ENCODE measurements around the gene FBXL16.

FBXL16 gene

DNA sequence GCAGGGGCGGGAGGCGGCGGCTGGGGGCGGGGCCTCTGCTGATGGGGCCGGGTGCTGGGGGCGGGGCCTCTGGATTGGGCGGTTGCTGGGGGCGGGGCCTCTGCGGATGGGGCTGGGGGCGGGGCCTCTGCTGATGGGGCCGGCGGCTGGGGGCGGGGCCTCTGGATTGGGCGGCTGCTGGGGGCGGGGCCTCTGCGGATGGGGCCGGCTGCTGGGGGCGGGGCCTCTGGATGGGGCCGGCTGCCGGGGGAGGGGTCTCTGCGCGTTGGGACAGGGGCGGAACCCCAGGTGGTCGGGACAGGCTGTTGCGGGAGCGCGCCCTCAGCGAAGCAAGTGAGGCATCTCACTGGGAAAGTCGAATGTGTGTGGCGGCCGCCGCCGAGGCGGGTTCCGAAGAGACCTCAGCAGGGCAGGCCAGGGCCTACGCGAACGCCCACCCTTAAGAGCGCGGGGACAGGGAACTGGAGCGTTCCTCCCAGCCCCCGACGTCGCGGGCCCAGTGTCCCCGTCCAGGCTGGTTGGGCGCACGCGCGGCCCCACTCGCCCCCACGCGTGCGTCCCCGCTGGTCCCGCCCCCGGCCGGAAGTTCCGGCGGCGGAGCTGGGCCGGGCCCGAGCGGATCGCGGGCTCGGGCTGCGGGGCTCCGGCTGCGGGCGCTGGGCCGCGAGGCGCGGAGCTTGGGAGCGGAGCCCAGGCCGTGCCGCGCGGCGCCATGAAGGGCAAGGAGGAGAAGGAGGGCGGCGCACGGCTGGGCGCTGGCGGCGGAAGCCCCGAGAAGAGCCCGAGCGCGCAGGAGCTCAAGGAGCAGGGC is 25.6 kb downstream of the FBXL16 start, which contains the start of gene STUB1:
STUB1 (plus strand) TSS at position 597 of the 811 bp plus-strand sequence; CDS start at position 713, 116 bp downstream.
- peak within 1 kb of the TSS; percentile 86 for H3K4me3 ChIP-seq (ENCODE audit: low read depth, low read length)

DNA sequence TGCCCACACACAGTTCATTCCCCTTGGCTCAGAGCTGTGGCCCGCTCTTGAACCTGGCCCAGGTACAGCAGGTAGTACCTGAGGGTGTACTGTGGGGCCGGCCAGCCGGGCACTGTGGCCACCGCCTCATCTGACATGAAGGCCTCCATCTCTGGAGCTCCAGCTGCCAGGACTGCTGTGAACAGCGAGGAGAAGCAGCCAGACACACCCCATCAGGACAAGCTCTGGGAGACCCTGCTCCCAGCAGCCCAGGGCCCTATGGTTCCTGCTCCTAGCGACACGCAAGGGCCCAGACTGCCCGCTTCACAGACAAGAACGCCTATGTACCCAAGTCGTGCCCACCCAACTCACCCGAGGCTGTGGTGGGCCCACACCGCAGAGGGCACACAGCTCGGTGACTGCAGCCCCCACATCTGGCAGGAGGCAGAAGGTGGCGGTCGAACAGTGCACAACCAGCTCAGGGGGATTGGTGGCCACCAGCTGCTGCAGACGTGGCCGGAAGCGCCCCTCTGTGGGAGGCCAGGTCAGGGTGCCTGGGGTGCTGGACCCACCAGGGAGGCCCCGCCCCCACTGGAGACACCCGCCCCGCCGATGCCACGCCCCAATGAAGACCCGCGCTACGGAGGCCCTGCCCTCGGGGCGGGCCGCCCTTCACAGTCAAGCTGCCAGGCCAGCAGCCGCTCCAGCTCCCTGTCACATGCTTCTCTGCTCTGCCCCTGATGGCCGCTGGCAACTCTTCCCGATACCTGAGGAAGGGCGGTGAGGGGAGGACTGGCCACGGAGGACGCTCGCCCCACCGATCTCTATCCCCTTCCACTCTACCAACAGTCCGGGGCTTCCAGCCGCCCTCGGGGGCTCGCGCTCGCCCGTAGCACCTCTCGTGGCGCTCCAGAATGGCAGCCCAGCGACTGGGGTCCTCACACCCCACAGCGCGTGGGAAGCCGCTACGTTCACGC is 26.5 kb downstream of the FBXL16 start:
- TF ChIP-seq, protein P1, sequence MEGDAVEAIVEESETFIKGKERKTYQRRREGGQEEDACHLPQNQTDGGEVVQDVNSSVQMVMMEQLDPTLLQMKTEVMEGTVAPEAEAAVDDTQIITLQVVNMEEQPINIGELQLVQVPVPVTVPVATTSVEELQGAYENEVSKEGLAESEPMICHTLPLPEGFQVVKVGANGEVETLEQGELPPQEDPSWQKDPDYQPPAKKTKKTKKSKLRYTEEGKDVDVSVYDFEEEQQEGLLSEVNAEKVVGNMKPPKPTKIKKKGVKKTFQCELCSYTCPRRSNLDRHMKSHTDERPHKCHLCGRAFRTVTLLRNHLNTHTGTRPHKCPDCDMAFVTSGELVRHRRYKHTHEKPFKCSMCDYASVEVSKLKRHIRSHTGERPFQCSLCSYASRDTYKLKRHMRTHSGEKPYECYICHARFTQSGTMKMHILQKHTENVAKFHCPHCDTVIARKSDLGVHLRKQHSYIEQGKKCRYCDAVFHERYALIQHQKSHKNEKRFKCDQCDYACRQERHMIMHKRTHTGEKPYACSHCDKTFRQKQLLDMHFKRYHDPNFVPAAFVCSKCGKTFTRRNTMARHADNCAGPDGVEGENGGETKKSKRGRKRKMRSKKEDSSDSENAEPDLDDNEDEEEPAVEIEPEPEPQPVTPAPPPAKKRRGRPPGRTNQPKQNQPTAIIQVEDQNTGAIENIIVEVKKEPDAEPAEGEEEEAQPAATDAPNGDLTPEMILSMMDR (IDR thresholded peaks at IDR 0.05; ENCODE audit: borderline replicate concordance, insufficient read depth, low read depth, low read length), result no peak
- H3K4me3 ChIP-seq (ENCODE audit: low read depth, low read length), result peak overlapping the region; percentile 31

More for the DNA sequence above, 25.6 kb downstream of the FBXL16 start, which contains the start of gene STUB1:
- TF ChIP-seq, protein P1 (IDR thresholded peaks at IDR 0.05; ENCODE audit: borderline replicate concordance, insufficient read depth, low read depth, low read length), result no peak

DNA sequence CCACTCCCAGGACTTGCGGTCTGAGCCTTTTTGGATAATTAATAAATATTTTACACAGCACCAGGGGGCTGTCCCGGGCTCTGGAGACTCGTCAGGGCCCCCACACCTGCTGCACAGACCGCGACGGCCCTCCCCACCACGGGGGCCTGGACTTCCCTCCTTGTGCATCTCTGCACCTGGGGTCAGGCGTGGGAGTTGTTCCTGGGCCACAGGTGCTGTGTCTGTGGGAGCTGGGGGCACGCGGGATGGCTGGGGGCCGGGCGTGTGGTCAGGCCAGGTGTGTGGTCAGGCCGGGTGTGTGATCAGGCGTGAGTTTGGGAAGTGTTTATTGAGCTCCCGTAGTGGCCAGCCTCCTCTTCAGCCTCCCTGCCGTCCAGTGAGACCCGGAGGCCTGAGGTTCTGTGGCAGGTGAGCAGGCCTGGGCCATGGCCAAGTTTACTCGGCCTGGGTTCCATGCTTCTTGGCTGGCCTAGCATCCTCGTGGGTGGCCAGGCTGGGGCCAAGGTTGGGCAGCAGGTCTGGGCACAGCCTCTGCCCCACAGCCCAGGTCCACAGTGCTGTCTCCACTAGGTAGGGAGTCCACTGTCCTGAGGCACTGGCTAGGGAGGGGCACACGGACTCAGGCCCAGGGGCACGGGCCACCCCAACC is 27.3 kb downstream of the FBXL16 start:
- TF ChIP-seq, protein P1 (IDR thresholded peaks at IDR 0.05; ENCODE audit: borderline replicate concordance, insufficient read depth, low read depth, low read length), result no peak
- no peak overlapping the region for H3K4me3 ChIP-seq (ENCODE audit: low read depth, low read length)

DNA sequence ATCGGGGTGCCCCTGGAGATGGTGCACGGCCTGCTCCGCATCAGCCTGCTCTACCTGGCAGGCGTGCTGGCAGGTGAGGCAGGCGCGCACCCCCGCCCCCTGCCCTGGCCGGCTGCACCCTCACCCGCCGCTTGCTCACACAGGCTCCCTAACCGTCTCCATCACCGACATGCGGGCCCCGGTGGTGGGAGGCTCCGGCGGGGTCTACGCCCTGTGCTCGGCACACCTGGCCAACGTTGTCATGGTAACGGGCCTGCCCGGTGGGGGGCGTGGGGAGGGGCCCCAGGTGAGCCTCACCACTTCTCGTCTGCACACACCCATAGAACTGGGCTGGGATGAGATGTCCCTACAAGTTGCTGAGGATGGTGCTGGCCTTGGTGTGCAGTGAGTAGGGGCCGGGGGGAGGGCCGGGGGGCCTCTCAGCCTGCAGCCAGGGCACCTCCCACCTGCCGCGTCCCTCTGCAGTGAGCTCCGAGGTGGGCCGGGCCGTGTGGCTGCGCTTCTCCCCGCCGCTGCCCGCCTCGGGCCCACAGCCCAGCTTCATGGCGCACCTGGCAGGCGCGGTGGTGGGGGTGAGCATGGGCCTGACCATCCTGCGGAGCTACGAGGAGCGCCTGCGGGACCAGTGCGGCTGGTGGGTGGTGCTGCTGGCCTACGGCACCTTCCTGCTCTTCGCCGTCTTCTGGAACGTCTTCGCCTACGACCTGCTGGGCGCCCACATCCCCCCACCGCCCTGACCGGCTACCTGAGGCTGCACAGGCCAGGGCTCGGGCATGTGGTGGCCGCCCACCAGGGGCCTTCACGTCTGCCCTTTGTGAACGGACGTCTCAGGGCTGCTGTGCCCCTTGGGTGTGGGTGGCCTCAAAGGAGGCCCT is 28.0 kb downstream of the FBXL16 start:
- H3K4me3 ChIP-seq (ENCODE audit: low read depth, low read length), result no peak overlapping the region
- TF ChIP-seq, protein P1 (IDR thresholded peaks at IDR 0.05; ENCODE audit: borderline replicate concordance, insufficient read depth, low read depth, low read length), result no peak

DNA sequence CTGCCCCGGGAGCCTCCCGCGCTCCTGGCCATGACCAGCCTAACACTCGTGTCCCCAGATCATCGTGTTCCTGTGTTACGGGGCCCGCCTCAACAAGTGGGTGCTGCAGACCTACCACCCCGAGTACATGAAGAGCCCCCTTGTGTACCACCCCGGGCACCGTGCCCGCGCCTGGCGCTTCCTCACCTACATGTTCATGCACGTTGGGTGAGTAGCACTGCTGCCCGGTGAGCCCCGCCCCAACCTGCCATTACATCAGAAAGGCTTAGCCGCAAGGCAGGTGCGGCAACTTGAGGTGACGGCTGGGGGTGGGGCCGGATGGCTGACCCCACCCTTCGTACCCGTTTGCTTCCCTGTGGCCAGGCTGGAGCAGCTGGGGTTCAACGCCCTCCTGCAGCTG is 28.7 kb downstream of the FBXL16 start:
- H3K4me3 ChIP-seq (ENCODE audit: low read depth, low read length), result no peak overlapping the region
- TF ChIP-seq, protein P1 (IDR thresholded peaks at IDR 0.05; ENCODE audit: borderline replicate concordance, insufficient read depth, low read depth, low read length), result no peak

DNA sequence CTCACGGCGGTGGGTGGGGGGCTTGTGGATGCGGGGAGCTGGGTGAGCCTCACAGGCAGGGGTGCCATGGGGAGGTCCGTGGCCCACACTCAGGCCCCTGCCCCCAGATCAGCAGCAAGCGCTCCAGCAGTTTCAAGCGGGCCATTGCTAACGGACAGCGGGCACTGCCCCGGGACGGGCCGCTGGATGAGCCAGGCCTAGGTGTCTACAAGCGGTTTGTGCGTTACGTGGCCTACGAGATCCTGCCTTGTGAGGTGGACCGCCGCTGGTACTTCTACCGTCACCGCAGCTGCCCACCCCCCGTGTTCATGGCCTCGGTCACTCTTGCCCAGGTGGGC is 29.1 kb downstream of the FBXL16 start:
- TF ChIP-seq, protein P1 (IDR thresholded peaks at IDR 0.05; ENCODE audit: borderline replicate concordance, insufficient read depth, low read depth, low read length), result no peak
- no peak overlapping the region for H3K4me3 ChIP-seq (ENCODE audit: low read depth, low read length)

Data from GM12875 (cell line).